ENCODE data around the gene MAP3K4. TPM values are rescaled to one million over a fixed set of nuclear protein-coding genes. Genes with fewer than 3 reads are reported as not detected.
A peak's percentile ranks its signal among the peaks of the same experiment; 100 is the strongest.

MAP3K4 gene, protein sequence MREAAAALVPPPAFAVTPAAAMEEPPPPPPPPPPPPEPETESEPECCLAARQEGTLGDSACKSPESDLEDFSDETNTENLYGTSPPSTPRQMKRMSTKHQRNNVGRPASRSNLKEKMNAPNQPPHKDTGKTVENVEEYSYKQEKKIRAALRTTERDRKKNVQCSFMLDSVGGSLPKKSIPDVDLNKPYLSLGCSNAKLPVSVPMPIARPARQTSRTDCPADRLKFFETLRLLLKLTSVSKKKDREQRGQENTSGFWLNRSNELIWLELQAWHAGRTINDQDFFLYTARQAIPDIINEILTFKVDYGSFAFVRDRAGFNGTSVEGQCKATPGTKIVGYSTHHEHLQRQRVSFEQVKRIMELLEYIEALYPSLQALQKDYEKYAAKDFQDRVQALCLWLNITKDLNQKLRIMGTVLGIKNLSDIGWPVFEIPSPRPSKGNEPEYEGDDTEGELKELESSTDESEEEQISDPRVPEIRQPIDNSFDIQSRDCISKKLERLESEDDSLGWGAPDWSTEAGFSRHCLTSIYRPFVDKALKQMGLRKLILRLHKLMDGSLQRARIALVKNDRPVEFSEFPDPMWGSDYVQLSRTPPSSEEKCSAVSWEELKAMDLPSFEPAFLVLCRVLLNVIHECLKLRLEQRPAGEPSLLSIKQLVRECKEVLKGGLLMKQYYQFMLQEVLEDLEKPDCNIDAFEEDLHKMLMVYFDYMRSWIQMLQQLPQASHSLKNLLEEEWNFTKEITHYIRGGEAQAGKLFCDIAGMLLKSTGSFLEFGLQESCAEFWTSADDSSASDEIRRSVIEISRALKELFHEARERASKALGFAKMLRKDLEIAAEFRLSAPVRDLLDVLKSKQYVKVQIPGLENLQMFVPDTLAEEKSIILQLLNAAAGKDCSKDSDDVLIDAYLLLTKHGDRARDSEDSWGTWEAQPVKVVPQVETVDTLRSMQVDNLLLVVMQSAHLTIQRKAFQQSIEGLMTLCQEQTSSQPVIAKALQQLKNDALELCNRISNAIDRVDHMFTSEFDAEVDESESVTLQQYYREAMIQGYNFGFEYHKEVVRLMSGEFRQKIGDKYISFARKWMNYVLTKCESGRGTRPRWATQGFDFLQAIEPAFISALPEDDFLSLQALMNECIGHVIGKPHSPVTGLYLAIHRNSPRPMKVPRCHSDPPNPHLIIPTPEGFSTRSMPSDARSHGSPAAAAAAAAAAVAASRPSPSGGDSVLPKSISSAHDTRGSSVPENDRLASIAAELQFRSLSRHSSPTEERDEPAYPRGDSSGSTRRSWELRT (N-terminal part only)
- total RNA-seq = 100 to 1,000 TPM in 1 of 4 donors, 10 to 100 TPM in 3; 34.9 to 113 (median 52.3) TPM

- TF ChIP-seq CTCF (IDR thresholded peaks at IDR 0.05) (peak in 1 of 6 experiments; percentile 14), POLR2A (IDR thresholded peaks at IDR 0.05) (peak; percentile 11 to 75)
- Histone ChIP-seq H3K4me1 (peaks cover 4 to 7% of the 10 kb centered on the region in 2 donors), H3K36me3 (no peaks in the 10 kb centered on the region), H3K9me3 (no peaks in the 10 kb centered on the region), H3K27ac (peak within 1 kb of the TSS; percentile 69 to 94 (median 92)), H3K4me3 (replicated peaks in 1 of 3) (peak within 1 kb of the TSS; percentile 96 to 99 (median 99)), H3K27me3 (no peaks in the 10 kb centered on the region)
- 0 to 6% methylated on average over 6 of the region's 97 CpGs for WGBS, 2 donors
- peak; percentile 81 to 82 for DNase-seq
- intact Hi-C loops (cut with DNase I) = loop anchor here (5.0 kb wide), 1 partner anchor 381 kb away; no protein-coding TSS in a partner anchor
Measured at GRCh38 chr6:160991406-160992060, at the start of gene MAP3K4. MAP3K4 (plus strand) TSS chr6:160991769; CDS start chr6:160991932, 163 bp downstream.

DNA sequence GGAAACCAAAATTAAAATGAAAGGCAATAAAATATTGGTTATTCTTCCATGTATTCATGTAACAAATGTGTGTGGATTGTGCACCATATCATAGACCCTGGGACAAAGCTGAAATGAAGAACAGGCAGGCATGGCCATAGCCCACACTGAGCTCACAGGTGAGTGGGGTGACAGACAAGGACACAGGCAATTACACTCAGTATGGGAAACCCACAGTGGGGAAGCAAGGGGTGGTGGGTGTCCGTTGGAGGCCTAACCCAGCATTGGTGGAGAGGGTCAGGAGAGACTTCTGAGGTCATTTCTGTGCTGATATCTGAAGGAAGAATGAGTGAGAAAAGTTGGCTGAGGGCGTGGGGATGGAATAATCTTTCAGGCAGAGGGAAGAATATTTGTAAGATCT is 47.6 kb upstream of the MAP3K4 start:
- no peaks in the 10 kb centered on the region for H3K27me3 ChIP-seq
- no peaks in the 10 kb centered on the region for H3K36me3 ChIP-seq
- TF ChIP-seq CTCF (IDR thresholded peaks at IDR 0.05) (no peak), POLR2A (IDR thresholded peaks at IDR 0.05) (no peak)
- H3K9me3 ChIP-seq = no peaks in the 10 kb centered on the region
- DNase-seq = no peak
- H3K27ac ChIP-seq = no peak overlapping the region
- intact Hi-C loops (cut with DNase I) = no loop called here
- WGBS, 2 donors = 84 to 86% methylated on average over 2 of the region's 2 CpGs
- no peaks in the 10 kb centered on the region for H3K4me1 ChIP-seq
- H3K4me3 ChIP-seq (replicated peaks in 1 of 3) = no peak overlapping the region

- H3K27ac ChIP-seq = no peak overlapping the region
- WGBS, 2 donors = 73 to 78% methylated on average over 12 of the region's 12 CpGs
- H3K27me3 ChIP-seq = no peaks in the 10 kb centered on the region
- H3K4me1 ChIP-seq = no peaks in the 10 kb centered on the region
- intact Hi-C loops (cut with DNase I) = no loop called here
- no peaks in the 10 kb centered on the region for H3K36me3 ChIP-seq
- H3K9me3 ChIP-seq = no peaks in the 10 kb centered on the region
- H3K4me3 ChIP-seq (replicated peaks in 1 of 3) = no peak overlapping the region
- no peak for DNase-seq
- TF ChIP-seq CTCF (IDR thresholded peaks at IDR 0.05) = no peak
Measured at GRCh38 chr6:160945516-160946177, 45.9 kb upstream of the MAP3K4 start.

GRCh38 chr6:160949531-160949930 is 42.0 kb upstream of the MAP3K4 start:
- WGBS, 2 donors = 67 to 68% methylated on average over 2 of the region's 2 CpGs
- Histone ChIP-seq H3K36me3 (no peaks in the 10 kb centered on the region), H3K27ac (no peak overlapping the region), H3K9me3 (no peaks in the 10 kb centered on the region), H3K27me3 (no peaks in the 10 kb centered on the region), H3K4me1 (no peaks in the 10 kb centered on the region), H3K4me3 (replicated peaks in 1 of 3) (no peak overlapping the region)
- no peak for DNase-seq
- intact Hi-C loops (cut with DNase I) = no loop called here
- TF ChIP-seq CTCF (IDR thresholded peaks at IDR 0.05) (no peak), POLR2A (IDR thresholded peaks at IDR 0.05) (no peak)
